Keratinocyte (primary cell): ENCODE results near the gene ARMC6.

Source experiments
- CTCF ChIP-seq, 3 experiments: IDR thresholded peaks in 1 of 3; conservative IDR thresholded peaks in 1 of 3; optimal IDR thresholded peaks in 1 of 3; 2 replicates in 2 of 3; 3 replicates in 1 of 3; pipeline versions ENCODE3 to v1.5.1; 2011; ENCODE audit warnings: low read length in 3 of 3, mild to moderate bottlenecking in 3 of 3, moderate library complexity in 2 of 3, control low read depth in 1 of 3, inconsistent platforms in 1 of 3; ENCODE audit not compliant: insufficient read depth in 2 of 3; ENCODE audit errors: extremely low read depth in 1 of 3
- EZH2 ChIP-seq: IDR thresholded peaks from one replicate; pipeline ENCODE4 v1.6.1; 2012; ENCODE audit warnings: inconsistent platforms, mild to moderate bottlenecking, low read length, moderate library complexity

- peak; percentile 41 to 59 (median 57) for TF ChIP-seq CTCF (optimal IDR thresholded peaks at IDR 0.05 in 1 of 3, IDR thresholded peaks at IDR 0.05 in 1 of 3, conservative IDR thresholded peaks at IDR 0.05 in 1 of 3; ENCODE audit: extremely low read depth in 1 of 3, insufficient read depth in 2 of 3, low read length in 3 of 3)
- no peak for TF ChIP-seq EZH2
Observed at GRCh38 chr19:18995804-18996241, 37.6 kb upstream of the ARMC6 start.
